Ramos (cell line): ENCODE data around the gene KRTAP10-4.
"Not testable (repeated sequence)": the region's sequence is repeated elsewhere in the genome, so short reads cannot be mapped to it uniquely, and the experiment has no call there.

Experiments used
- in situ Hi-C: fragments of 300-500 bp; cut with MboI; formaldehyde crosslinking; loops from one replicate; pipeline ENCODE4 v1.14.3; 2022; ENCODE audit warnings: low sequenced_read_pairs; ENCODE audit not compliant: unreplicated experiment

Gene KRTAP10-4

GRCh38 chr21:44575307-44576024 lies 1.9 kb downstream of the KRTAP10-4 start:
- in situ Hi-C loops, result no loop called here

- in situ Hi-C loops, result no loop called here
Measured at GRCh38 chr21:44576025-44576420, 2.5 kb downstream of the KRTAP10-4 start.

GRCh38 chr21:44578371-44579055 lies 5.0 kb downstream of the KRTAP10-4 start:
- in situ Hi-C loops, result no loop called here

- in situ Hi-C loops, result no loop called here
Measured at GRCh38 chr21:44579056-44579832, 5.7 kb downstream of the KRTAP10-4 start.

GRCh38 chr21:44579833-44580144 lies 6.3 kb downstream of the KRTAP10-4 start:
- in situ Hi-C loops, result no loop called here

- in situ Hi-C loops, result not testable (repeated sequence)
Measured at GRCh38 chr21:44580231-44580821, 6.8 kb downstream of the KRTAP10-4 start, which contains the start of gene KRTAP10-5. Gene KRTAP10-5 (minus strand): TSS chr21:44580604. CDS start chr21:44580578, 26 bp downstream.

- in situ Hi-C loops, result no loop called here
Measured at GRCh38 chr21:44581158-44581557, 7.6 kb downstream of the KRTAP10-4 start.

- in situ Hi-C loops, result no loop called here
Measured at GRCh38 chr21:44582055-44582454, 8.5 kb downstream of the KRTAP10-4 start.

- in situ Hi-C loops, result no loop called here
Measured at GRCh38 chr21:44583089-44583799, 9.7 kb downstream of the KRTAP10-4 start.

- in situ Hi-C loops, result no loop called here
Measured at GRCh38 chr21:44583800-44584147, 10.2 kb downstream of the KRTAP10-4 start.

- in situ Hi-C loops, result no loop called here
Measured at GRCh38 chr21:44585892-44586291, 12.4 kb downstream of the KRTAP10-4 start.

- in situ Hi-C loops, result no loop called here
Measured at GRCh38 chr21:44589094-44589493, 15.6 kb downstream of the KRTAP10-4 start.

GRCh38 chr21:44589586-44590305 lies 16.2 kb downstream of the KRTAP10-4 start:
- in situ Hi-C loops, result no loop called here

- in situ Hi-C loops, result no loop called here
Measured at GRCh38 chr21:44590311-44590721, 16.8 kb downstream of the KRTAP10-4 start.

- in situ Hi-C loops, result not testable (repeated sequence)
Measured at GRCh38 chr21:44590897-44591800, 17.6 kb downstream of the KRTAP10-4 start.

- in situ Hi-C loops, result not testable (repeated sequence)
Measured at GRCh38 chr21:44591801-44592130, 18.2 kb downstream of the KRTAP10-4 start.

GRCh38 chr21:44592446-44593311 lies 19.1 kb downstream of the KRTAP10-4 start, which contains the start of gene KRTAP10-6:
Gene KRTAP10-6 (minus strand): TSS chr21:44592505. CDS start chr21:44592484, 21 bp downstream.
- in situ Hi-C loops, result no loop called here
